Fibroblast of lung (primary cell): ENCODE results near the gene SRGAP2C.
"Not testable (repeated sequence)": the region's sequence is repeated elsewhere in the genome, so short reads cannot be mapped to it uniquely, and the experiment has no call there.

Source experiments
- CTCF ChIP-seq, 2 donors: IDR thresholded peaks in 1 of 2; conservative IDR thresholded peaks in 1 of 2; 1 replicate in 1 of 2; 2 replicates in 1 of 2; pipeline ENCODE4 v1.5.1; 2011 to 2012; ENCODE audit warnings: low read length in 2 of 2, control low read depth in 1 of 2, inconsistent platforms in 1 of 2, low read depth in 1 of 2, mild to moderate bottlenecking in 1 of 2
- EZH2 ChIP-seq: IDR thresholded peaks from 2 replicates; pipeline ENCODE4 v1.5.1; 2012; ENCODE audit warnings: low read length, control low read depth, mild to moderate bottlenecking; ENCODE audit errors: missing control alignments

DNA sequence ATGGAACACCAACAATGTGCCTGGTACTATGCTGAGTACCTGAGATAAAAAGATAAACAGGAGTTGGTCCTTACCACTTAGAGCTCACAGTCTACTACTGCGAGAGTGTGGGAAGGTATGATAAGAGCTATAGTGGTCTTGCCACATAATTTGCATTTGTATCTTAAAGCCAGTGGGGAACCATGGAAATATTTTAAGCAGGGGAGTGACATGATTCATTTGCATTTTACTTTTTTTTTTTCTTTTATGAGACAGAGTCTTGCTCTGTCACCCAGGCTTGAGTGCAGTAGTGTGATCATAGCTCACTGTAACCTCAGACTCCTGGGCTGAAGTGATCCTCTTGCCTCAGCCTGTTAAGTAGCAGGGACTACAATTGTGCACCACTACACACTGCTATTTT is 53.6 kb downstream of the SRGAP2C start:
- TF ChIP-seq CTCF (conservative IDR thresholded peaks at IDR 0.05 in 1 of 2, IDR thresholded peaks at IDR 0.05 in 1 of 2; ENCODE audit: low read depth in 1 of 2, low read length in 2 of 2); EZH2: not testable (repeated sequence)
